Parathyroid adenoma (tissue), 2 donors: Measurements from ENCODE around the gene ARPC1B.

Experiments used
- H2AFZ ChIP-seq: fragments of 300-600 bp; sonication (generic); one replicate; pipeline ENCODE4 v1.7.0; 2017; ENCODE audit warnings: antibody characterized with exemption, mild to moderate bottlenecking
- H3K27ac ChIP-seq: fragments of 300-600 bp; sonication (generic); one replicate; pipeline ENCODE4 v1.7.0; 2017
- H3K27me3 ChIP-seq: fragments of 300-600 bp; sonication (generic); one replicate; pipeline ENCODE4 v1.7.0; 2017; ENCODE audit warnings: low read length; ENCODE audit not compliant: control insufficient read depth, insufficient read depth
- H3K36me3 ChIP-seq: fragments of 300-600 bp; sonication (generic); one replicate; pipeline ENCODE4 v1.7.0; 2017; ENCODE audit warnings: low read length; ENCODE audit not compliant: control insufficient read depth, insufficient read depth
- H3K4me1 ChIP-seq: fragments of 300-600 bp; sonication (generic); one replicate; pipeline ENCODE4 v1.7.0; 2017; ENCODE audit warnings: control low read depth
- H3K4me2 ChIP-seq: fragments of 300-600 bp; sonication (generic); one replicate; pipeline ENCODE4 v1.7.0; 2017; ENCODE audit warnings: low read length
- H3K4me3 ChIP-seq: fragments of 300-600 bp; sonication (generic); one replicate; pipeline ENCODE4 v1.7.0; 2017; ENCODE audit warnings: low read depth, low read length
- H3K79me2 ChIP-seq: fragments of 300-600 bp; sonication (generic); one replicate; pipeline ENCODE4 v1.7.0; 2017; ENCODE audit warnings: control low read depth
- H3K9ac ChIP-seq: fragments of 300-600 bp; sonication (generic); one replicate; pipeline ENCODE4 v1.7.0; 2017; ENCODE audit warnings: mild to moderate bottlenecking
- H3K9me3 ChIP-seq: fragments of 300-600 bp; sonication (generic); one replicate; pipeline ENCODE4 v1.7.0; 2017; ENCODE audit warnings: low read length; ENCODE audit not compliant: control insufficient read depth
- CTCF ChIP-seq: fragments of 300-600 bp; sonication (generic); IDR thresholded peaks from one replicate; pipeline ENCODE4 v1.7.0; 2017; ENCODE audit warnings: antibody characterized with exemption, mild to moderate bottlenecking
- donor health status: primary hyperparathyroidism.

The ARPC1B gene

GRCh38 chr7:99402854-99403253 lies 28.3 kb downstream of the ARPC1B start:
- H3K4me2 ChIP-seq: no peak overlapping the region
- no peak overlapping the region for H3K27ac ChIP-seq
- H3K27me3 ChIP-seq: no peaks in the 10 kb centered on the region
- H3K9ac ChIP-seq: no peak overlapping the region
- no peaks in the 10 kb centered on the region for H3K36me3 ChIP-seq
- no peak for TF ChIP-seq CTCF
- no peak overlapping the region for H2AFZ ChIP-seq
- peaks cover 4% of the 10 kb centered on the region for H3K4me1 ChIP-seq
- no peak overlapping the region for H3K4me3 ChIP-seq
- H3K79me2 ChIP-seq: peaks cover 17% of the 10 kb centered on the region
- H3K9me3 ChIP-seq: no peaks in the 10 kb centered on the region

GRCh38 chr7:99403764-99404163 lies 29.2 kb downstream of the ARPC1B start:
- Histone ChIP-seq H3K79me2 (peaks cover 22% of the 10 kb centered on the region), H3K9ac (no peak overlapping the region), H3K4me1 (peaks cover 4% of the 10 kb centered on the region), H3K27ac (no peak overlapping the region), H3K4me2 (no peak overlapping the region), H3K36me3 (no peaks in the 10 kb centered on the region), H2AFZ (no peak overlapping the region), H3K9me3 (no peaks in the 10 kb centered on the region), H3K27me3 (no peaks in the 10 kb centered on the region), H3K4me3 (no peak overlapping the region)
- TF ChIP-seq CTCF: no peak

- no peak overlapping the region for H3K9ac ChIP-seq
Measured at GRCh38 chr7:99404235-99404976, 29.9 kb downstream of the ARPC1B start.

GRCh38 chr7:99404977-99405320 lies 30.4 kb downstream of the ARPC1B start:
- no peak overlapping the region for H3K9ac ChIP-seq
- H3K27me3 ChIP-seq: no peaks in the 10 kb centered on the region
- no peak overlapping the region for H3K27ac ChIP-seq
- no peak overlapping the region for H3K4me2 ChIP-seq
- no peaks in the 10 kb centered on the region for H3K9me3 ChIP-seq
- H3K36me3 ChIP-seq: no peaks in the 10 kb centered on the region
- peaks cover 4% of the 10 kb centered on the region for H3K4me1 ChIP-seq
- no peak overlapping the region for H2AFZ ChIP-seq
- no peak for TF ChIP-seq CTCF
- H3K79me2 ChIP-seq: peaks cover 28% of the 10 kb centered on the region
- H3K4me3 ChIP-seq: no peak overlapping the region

More at GRCh38 chr7:99404235-99404976, 29.9 kb downstream of the ARPC1B start:
- H3K27ac ChIP-seq: no peak overlapping the region
- peaks cover 4% of the 10 kb centered on the region for H3K4me1 ChIP-seq
- H3K9me3 ChIP-seq: no peaks in the 10 kb centered on the region
- peaks cover 26% of the 10 kb centered on the region for H3K79me2 ChIP-seq
- TF ChIP-seq CTCF: no peak
- no peak overlapping the region for H3K4me3 ChIP-seq
- no peaks in the 10 kb centered on the region for H3K27me3 ChIP-seq
- no peaks in the 10 kb centered on the region for H3K36me3 ChIP-seq
- no peak overlapping the region for H3K4me2 ChIP-seq
- H2AFZ ChIP-seq: no peak overlapping the region

GRCh38 chr7:99406557-99406956 lies 32.0 kb downstream of the ARPC1B start:
- Histone ChIP-seq H3K36me3 (no peaks in the 10 kb centered on the region), H3K79me2 (peaks cover 37% of the 10 kb centered on the region), H3K9me3 (no peaks in the 10 kb centered on the region), H3K27ac (no peak overlapping the region), H3K27me3 (no peaks in the 10 kb centered on the region), H3K4me2 (no peak overlapping the region), H3K4me1 (peaks cover 7% of the 10 kb centered on the region), H3K4me3 (no peak overlapping the region), H2AFZ (no peak overlapping the region), H3K9ac (no peak overlapping the region)
- TF ChIP-seq CTCF: no peak
